A673 (cell line): ENCODE measurements around the gene SDCCAG8. TPM values are rescaled to one million over a fixed set of nuclear protein-coding genes. Genes with fewer than 3 reads are reported as not detected.

Source experiments
- BruUV-seq: library from RNA; stranded (reverse); fragments of 400-500 nt; replicated peaks from 2 replicates; lab custom pipeline; 2021; lab: Mats Ljungman, UMichigan
- CTCF ChIA-PET: fragments of 300-600 bp; sonication (Branson Sonifier 250); formaldehyde crosslinking; loops from one replicate; lab custom pipeline; 2022; ENCODE audit warnings: antibody characterized with exemption; lab: Charles Lee
- POLR2A ChIA-PET: fragments of 300-600 bp; sonication (Branson Sonifier 250); formaldehyde crosslinking; loops from one replicate; lab custom pipeline; 2022; ENCODE audit warnings: antibody characterized with exemption; ENCODE audit not compliant: low non-redundant PET; lab: Charles Lee
- DNase-seq: peaks from one replicate; pipeline ENCODE4 v3.0.0-alpha.2; 2015; ENCODE audit warnings: low spot score
- H3K27ac ChIP-seq: fragments of 200-600 bp; sonication (generic); 2 replicates; pipeline ENCODE4 v1.5.1; 2016; ENCODE audit warnings: mixed run types, low read depth, mild to moderate bottlenecking, mixed read lengths, antibody characterized with exemption, low read length; ENCODE audit not compliant: poor library complexity, severe bottlenecking
- H3K27me3 ChIP-seq: fragments of 200-600 bp; sonication (generic); replicated peaks from 2 replicates; pipeline ENCODE4 v1.6.1; 2017; ENCODE audit warnings: mixed run types, low read depth, mild to moderate bottlenecking, mixed read lengths, antibody characterized with exemption, low read length; ENCODE audit not compliant: insufficient read depth, poor library complexity
- H3K36me3 ChIP-seq: fragments of 200-600 bp; sonication (generic); 2 replicates; pipeline ENCODE4 v1.6.1; 2016; ENCODE audit warnings: mixed run types, mild to moderate bottlenecking, mixed read lengths, antibody characterized with exemption, low read length; ENCODE audit not compliant: insufficient read depth, poor library complexity, severe bottlenecking
- H3K4me1 ChIP-seq: fragments of 200-600 bp; sonication (generic); 2 replicates; pipeline ENCODE4 v1.6.1; 2017; ENCODE audit warnings: mixed run types, mild to moderate bottlenecking, mixed read lengths, antibody characterized with exemption, low read length; ENCODE audit not compliant: insufficient read depth, poor library complexity, severe bottlenecking
- H3K4me3 ChIP-seq: fragments of 200-600 bp; sonication (generic); 2 replicates; pipeline ENCODE4 v1.5.1; 2016; ENCODE audit warnings: low read depth, mixed run types, mild to moderate bottlenecking, mixed read lengths, low read length; ENCODE audit not compliant: poor library complexity, severe bottlenecking
- H3K9me3 ChIP-seq: fragments of 200-600 bp; sonication (generic); 2 replicates; pipeline ENCODE4 v1.6.1; 2016; ENCODE audit warnings: mixed run types, low read depth, mild to moderate bottlenecking, mixed read lengths, antibody characterized with exemption, low read length; ENCODE audit not compliant: poor library complexity, severe bottlenecking
- CTCF ChIP-seq: fragments of 300-800, 200-600 bp; sonication (generic); conservative IDR thresholded peaks from 2 replicates; pipeline ENCODE4 v1.5.1; 2017; ENCODE audit warnings: low read depth, mild to moderate bottlenecking, antibody characterized with exemption, low read length, moderate library complexity, mixed read lengths
- EZH2 ChIP-seq: fragments of 200-600 bp; sonication (generic); IDR thresholded peaks from 2 replicates; pipeline ENCODE4 v1.6.1; 2017; ENCODE audit warnings: borderline replicate concordance, low read depth, mild to moderate bottlenecking, mixed read lengths, antibody characterized with exemption, low read length; ENCODE audit not compliant: poor library complexity, severe bottlenecking
- intact Hi-C: fragments of 100-400 bp; cut with micrococcal nuclease; formaldehyde crosslinking; loops from one replicate; pipeline ENCODE4 v1.10.0; 2022; ENCODE audit not compliant: unreplicated experiment
- total RNA-seq: library from RNA; stranded (reverse); gene quantifications from 2 replicates; pipeline ENCODE4 v1.2.3, GENCODE V29; 2021

SDCCAG8 gene
- total RNA-seq, 1 experiment from 2014 or later = 9.1 TPM

DNA sequence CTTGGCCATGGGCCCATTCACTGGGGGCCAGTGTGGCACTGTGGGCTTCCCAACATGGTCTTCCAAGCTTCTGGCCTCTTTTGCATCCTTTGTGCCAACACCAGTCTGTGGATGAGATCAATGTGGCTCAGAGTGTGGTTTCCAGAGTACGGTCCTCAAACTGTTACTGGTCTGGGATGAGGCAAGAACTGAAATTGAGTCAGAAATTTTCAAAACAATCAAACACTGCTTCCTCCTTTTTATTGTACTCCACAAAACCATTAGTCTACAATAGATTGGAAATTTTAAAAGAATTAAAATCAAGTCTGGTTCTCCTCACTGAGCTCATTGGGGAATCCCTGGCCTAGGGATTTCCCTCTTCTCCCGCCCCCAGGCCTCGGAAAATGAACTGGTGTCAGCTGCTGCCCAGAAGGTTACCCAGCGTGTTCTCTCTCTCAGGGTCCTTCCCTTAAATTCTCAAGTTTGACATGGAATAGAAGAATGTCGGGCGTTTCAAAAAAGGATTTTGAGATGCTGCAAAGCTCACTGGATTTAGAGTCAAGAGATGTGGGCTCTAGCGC is 222.0 kb downstream of the SDCCAG8 start:
- Histone ChIP-seq H3K4me1 (peaks cover 6% of the 10 kb centered on the region), H3K27ac (no peak overlapping the region), H3K4me3 (no peak overlapping the region), H3K9me3 (no peaks in the 10 kb centered on the region), H3K27me3 (no peaks in the 10 kb centered on the region), H3K36me3 (no peaks in the 10 kb centered on the region)
- ChIA-PET CTCF (no interaction called here), POLR2A (no interaction called here)
- intact Hi-C loops = loop anchor here (5.0 to 10.0 kb wide), 2 partner anchors 267 to 794 kb away; no protein-coding TSS in a partner anchor
- TF ChIP-seq EZH2 (no peak), CTCF (no peak)
- no peak for DNase-seq
- no TSS peak for BruUV-seq

- no peak overlapping the region for H3K4me3 ChIP-seq
- H3K27me3 ChIP-seq = no peaks in the 10 kb centered on the region
- no peaks in the 10 kb centered on the region for H3K9me3 ChIP-seq
- no peak for DNase-seq
- no TSS peak for BruUV-seq
- H3K4me1 ChIP-seq = no peaks in the 10 kb centered on the region
- intact Hi-C loops = no loop called here
- POLR2A ChIA-PET = no interaction called here
- no peaks in the 10 kb centered on the region for H3K36me3 ChIP-seq
- H3K27ac ChIP-seq = no peak overlapping the region
- TF ChIP-seq EZH2 (no peak), CTCF (no peak)
- CTCF ChIA-PET = no interaction called here
These were observed 225.3 kb downstream of the SDCCAG8 start for GRCh38 chr1:243481101-243481500.

GRCh38 chr1:243482141-243483022 is 226.5 kb downstream of the SDCCAG8 start:
- POLR2A ChIA-PET = no interaction called here
- intact Hi-C loops = no loop called here

More at GRCh38 chr1:243482141-243483022, 226.5 kb downstream of the SDCCAG8 start:
- Histone ChIP-seq H3K27me3 (no peaks in the 10 kb centered on the region), H3K36me3 (no peaks in the 10 kb centered on the region), H3K9me3 (no peaks in the 10 kb centered on the region), H3K4me3 (peak overlapping the region; percentile 12), H3K4me1 (no peaks in the 10 kb centered on the region), H3K27ac (no peak overlapping the region)
- TF ChIP-seq CTCF (no peak), EZH2 (no peak)
- CTCF ChIA-PET = no interaction called here
- peak; percentile 21 for DNase-seq
- no TSS peak for BruUV-seq
